NCI-H2081 (cell line): ENCODE data around the gene BSG.

Experiments
- DNase-seq, 2 experiments: peaks; one replicate each; lab custom pipeline; 2025; lab: John Stamatoyannopoulos, UW

BSG gene

DNA sequence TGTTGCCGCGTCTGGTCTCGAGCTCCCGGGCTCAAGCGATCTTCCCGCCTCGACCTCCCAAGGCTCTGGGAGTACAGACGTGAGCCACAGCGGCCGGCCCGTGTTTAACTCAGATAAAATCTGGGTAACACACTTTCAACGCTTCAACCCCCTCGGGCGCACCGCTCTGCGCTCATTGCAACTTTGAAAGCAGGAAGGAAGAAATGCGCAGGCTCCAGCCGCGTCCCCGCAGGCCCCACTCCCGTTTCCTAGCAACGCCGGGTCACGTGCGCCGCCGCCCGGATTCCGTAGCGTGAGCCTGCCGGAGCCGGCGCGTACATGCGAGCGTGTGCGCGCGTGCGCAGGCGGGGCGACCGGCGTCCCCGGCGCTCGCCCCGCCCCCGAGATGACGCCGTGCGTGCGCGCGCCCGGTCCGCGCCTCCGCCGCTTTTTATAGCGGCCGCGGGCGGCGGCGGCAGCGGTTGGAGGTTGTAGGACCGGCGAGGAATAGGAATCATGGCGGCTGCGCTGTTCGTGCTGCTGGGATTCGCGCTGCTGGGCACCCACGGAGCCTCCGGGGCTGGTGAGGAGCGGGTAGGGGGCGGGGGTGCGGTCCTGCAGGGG lies at the start of gene BSG:
Gene BSG, plus strand, starts transcription at position 457 of the 603 bp plus-strand sequence. Its CDS starts 39 bp downstream, at position 496.
- peak; percentile 97 to 98 for DNase-seq

DNA sequence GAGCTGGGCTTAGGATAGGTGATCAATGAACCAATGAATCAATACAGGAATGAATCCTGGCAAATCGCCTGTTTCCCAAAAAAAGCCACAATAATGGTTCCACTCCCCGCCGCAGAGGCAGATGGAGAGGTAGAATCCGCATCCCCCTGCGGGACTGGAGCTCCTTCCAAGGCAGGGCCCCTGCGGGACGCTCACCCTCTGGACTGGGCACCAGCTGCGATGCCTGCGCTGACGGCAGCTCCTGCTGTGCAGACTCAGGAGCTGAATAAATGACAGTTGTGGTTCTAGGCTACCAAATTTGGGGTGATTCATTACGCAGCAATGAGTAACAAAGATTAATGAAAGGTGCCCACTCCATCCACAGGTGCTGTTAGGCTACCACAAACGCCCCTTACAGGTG lies 49.7 kb upstream of the BSG start:
- no peak for DNase-seq

DNA sequence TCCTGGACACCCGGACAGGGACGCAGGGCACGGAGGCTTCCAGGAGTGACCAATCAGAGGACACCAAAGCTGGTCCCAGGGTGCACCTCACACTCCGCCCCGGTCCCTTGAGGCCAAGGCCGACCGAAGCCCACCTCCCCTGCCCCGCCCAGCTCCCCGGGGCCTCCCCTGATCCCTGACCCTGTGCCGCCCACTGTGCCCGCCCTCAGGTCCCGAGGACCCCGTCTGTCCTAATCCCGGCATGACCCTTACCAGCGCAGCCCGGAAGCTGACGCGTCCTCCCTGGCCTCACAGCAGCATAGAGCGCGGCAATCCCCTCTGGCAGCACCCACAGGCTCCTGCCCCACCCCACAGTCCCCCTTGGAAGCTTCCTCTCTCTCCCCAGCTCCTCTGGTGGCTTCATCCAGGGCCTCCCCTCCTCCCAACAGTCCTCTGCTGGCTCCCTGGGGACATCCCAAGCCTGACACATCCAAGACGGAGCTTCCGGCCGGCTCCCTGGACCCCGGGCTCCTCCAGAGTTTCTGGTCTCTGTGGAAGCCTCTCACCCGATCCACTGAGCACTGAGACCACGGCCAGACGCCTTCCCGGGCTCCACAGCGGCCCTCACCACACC lies 48.2 kb upstream of the BSG start:
- no peak for DNase-seq

DNA sequence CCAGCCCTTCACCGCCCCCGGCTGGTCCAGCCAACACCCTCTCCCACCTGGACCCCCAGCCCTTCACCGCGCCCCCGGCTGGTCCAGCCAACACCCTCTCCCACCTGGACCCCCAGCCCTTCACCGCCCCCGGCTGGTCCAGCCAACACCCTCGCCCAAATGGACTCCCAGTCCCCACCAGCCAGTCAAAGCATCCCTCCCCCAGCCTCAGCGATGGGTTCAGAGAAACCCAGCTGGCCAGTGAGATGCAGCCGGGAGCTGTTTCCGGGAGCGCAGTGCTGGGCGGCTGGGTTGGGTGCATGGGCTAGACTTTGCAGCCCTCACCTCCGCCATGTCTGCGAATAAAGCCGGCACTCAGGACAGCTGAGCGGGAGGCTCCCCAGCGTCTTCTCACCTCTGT lies 47.4 kb upstream of the BSG start:
- DNase-seq = no peak

DNA sequence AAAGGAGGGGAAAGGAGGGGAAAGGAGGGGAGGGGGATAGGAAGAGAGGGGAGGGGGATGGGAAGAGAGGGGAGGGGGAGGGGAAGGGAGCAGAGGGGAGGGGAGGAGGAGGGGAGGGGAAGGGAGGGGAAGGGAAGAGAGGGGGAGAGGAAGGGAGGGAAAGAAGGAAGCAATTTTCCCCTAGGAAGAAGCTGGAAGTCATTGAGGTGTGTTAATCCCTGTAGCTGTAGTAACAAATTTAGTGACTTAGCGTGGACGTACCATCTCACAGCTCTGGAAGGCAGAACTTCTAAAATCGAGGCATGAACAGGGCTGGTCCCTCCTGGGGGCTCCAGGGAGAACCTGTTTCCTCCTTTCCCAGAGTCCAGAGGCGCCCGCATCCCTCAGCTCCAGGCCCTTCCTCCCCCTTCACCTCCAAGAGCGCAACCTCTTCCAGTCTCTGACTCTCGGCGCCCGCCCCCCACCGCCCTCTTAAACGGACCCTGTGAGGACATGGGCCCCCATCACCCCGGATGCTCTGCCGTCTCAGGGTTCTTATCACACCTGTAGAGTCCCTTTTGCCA lies 46.5 kb upstream of the BSG start:
- no peak for DNase-seq

DNA sequence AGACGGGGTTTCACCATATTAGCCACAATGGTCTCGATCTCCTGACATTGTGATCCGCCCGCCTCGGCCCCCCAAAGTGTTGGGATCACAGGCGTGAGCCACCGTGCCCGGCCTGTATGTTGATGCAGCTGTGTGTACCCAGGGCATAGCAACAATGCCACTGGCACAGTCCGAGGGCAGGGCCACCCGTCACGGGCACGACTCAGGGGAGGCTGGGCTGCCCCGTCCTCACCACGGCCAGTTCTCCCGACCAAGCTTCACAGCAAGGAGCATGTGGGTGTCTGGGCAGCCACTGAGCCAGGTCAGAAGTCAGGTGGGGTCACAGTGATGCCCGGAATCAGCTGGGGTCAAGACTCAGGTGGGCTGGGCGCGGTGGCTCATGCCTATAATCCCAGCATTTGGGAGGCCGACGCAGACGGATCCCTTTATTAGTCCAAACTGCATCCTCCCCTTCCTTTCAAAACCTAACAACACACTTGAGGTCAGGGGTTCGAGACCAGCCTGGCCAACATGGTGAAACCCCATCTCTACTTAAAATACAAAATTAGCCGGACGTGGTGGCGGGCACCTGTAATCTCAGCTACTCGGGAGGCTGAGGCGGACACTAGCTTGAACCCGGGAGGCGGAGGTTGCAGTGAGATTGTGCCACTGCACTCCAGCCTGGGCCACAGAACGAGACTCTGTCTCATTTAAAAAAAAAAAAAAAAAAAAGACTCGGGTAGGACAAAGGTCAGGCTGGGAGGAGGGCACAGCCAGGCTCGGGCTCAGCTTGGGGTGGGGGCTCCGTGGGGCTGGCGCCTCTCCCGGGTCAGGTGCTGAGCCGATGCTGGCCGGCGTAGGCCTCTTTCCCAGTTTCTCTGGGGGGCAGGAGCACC lies 42.0 kb upstream of the BSG start:
- DNase-seq = no peak

DNA sequence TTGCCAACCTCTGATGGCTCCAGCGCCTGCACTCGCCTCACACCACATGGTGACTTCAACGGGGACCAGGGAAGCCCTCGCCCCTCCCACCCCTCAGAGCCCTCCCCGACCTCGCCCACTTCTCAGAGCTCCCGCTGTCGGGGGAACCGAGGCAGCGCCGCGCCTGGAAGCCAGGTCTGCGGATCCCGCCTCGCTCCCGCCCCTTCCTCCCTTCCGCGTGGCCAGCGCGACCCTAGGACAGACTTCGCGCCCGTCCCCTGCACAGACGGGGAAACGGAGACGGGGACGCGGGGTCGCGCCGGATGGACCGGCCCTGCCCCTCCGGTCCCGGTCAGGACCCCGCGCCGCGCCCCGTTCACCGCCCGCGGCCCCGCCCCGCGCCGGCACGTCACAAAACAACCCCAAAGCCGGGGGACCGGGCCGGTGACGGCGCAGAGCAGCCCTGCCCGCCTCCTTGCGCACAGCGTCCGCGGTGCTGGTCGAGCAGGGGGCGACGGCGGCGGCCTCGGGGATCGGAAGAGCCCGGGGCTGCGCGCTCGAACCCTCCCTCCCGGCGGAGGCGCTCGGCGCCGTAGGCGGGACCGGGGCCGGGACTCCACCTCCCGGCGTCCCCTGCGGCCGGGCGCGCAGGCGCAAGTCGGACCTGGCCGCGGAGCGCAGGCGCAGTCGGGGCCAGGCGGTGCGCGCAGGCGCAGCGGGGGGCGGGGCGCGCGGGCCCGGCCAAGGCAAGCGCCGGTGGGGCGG lies 41.2 kb upstream of the BSG start:
- DNase-seq = peak; percentile 81 to 83

DNA sequence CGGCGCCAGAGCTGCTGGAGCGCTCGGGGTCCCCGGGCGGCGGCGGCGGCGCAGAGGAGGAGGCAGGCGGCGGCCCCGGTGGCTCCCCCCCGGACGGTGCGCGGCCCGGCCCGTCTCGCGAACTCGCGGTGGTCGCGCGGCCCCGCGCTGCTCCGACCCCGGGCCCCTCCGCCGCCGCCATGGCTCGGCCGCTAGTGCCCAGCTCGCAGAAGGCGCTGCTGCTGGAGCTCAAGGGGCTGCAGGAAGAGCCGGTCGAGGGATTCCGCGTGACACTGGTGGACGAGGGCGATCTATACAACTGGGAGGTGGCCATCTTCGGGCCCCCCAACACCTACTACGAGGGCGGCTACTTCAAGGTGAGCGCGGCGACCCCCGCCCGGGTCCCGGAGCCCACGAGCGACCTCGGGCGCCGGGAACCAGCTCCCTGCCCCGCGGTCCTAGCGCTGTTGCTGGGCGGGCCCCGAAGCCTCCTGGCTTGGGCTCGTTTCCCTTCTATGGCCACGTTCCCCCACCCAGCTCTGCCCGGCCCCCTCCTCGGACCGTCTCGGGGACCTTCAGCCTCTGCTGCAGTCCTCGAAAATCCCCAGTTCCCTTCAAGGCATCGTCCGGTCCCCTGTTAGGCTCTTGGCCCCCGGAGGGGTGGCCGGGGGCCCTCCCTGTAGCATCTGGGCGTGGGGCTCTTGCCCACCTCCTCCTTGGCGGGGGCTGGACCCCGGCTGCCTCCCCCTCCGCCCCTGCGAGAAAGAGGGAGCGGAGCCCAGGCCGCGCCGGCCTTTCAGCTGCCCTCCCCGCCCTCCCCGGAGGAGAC lies 40.4 kb upstream of the BSG start, which contains the start of gene CDC34:
Gene CDC34, plus strand, starts transcription at position 8 of the 808 bp plus-strand sequence. Its CDS starts 172 bp downstream, at position 180.
- no peak for DNase-seq

DNA sequence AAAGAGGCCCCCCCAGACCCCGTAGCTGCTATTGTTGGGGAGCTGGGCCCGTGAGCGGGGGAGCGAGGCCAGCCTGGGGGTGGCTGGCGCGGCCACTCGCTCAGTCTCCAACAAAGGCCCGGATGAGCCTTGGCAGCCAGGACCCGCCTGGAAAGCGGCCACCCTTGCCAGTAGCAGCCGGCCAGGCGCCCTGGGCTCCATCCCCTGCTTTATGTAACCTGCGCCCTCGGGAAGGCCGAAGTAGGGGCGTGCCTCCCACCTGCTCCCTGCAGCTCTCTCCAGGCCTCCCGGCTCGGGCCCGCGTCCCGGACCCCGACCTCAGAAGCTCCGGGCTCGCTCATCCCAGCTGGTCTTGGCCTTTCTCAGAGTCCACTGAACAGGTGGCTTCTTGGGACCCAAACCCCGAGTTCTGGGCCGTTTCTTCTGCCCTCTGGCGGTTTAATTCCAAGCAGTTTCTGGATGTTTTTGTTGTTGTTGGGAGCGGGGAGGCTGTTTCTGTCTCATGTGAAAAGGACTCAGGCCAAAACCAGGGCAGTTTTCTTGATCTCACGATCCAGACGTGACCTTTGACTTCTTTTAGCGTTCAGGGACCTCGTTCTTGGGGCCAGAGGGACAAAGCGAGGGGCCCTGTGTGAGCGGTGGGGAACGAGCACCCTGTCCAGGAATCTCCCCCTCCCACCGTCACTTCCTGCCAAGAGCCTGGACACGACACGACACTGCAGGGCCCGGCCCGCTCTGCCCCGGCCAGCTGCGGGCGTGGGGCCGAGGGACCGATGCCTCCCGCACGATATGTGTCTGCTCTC lies 39.6 kb upstream of the BSG start:
- DNase-seq = peak in 1 of 2 experiments; percentile 67

DNA sequence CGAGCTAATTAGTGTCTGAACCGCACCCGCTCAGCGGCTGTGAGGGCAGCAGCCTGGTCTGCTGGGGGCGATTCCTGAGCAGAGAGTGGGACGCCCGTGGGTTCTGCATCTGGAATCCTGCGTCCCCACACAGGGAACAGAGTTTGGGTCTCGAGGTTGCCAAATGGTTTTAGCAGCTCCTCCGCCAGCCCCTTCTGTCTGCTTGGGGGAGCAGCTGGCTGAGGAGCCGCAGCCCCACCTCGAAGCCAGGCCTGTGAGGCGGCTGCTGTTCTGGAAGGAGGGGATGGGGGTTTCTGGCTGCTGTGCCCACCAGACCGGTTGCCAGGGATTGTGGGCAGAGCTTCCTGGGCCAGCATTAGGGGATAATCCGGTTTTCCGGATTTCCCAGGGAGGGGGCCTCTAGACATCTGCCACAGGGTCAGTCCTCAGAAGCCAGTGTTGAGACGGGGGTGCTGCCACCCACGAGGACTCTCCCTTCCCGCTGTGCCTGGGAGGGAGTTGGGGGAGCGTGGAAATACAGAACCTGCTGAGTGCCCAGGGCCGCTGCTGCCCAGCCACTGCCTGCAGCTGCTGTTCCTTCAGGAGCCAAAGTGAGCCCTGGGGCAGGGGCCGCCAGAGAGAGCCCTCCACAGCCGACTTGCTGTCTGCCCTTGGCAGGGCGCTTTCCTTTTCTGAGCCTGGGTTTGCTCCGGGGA lies 38.9 kb upstream of the BSG start:
- no peak for DNase-seq

DNA sequence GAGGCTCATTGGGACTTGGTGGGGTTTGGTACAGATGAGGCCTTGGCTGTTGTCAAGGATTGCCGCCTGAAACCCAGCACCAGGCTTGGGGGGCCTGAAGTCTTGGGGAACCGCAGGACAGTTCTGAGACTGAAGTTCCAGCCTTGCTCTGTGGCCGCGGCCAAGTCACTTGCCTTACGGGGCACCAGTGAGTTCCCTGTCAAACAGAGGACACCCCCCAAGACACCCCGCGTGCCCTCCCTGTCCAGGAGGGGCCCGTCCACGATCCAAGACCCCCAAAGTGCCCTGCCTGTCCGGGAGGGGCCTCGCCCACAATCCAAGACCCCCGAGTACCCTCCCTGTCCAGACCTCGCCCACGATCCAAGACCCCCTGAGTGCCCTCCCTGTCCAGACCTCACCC lies 38.3 kb upstream of the BSG start:
- no peak for DNase-seq

DNA sequence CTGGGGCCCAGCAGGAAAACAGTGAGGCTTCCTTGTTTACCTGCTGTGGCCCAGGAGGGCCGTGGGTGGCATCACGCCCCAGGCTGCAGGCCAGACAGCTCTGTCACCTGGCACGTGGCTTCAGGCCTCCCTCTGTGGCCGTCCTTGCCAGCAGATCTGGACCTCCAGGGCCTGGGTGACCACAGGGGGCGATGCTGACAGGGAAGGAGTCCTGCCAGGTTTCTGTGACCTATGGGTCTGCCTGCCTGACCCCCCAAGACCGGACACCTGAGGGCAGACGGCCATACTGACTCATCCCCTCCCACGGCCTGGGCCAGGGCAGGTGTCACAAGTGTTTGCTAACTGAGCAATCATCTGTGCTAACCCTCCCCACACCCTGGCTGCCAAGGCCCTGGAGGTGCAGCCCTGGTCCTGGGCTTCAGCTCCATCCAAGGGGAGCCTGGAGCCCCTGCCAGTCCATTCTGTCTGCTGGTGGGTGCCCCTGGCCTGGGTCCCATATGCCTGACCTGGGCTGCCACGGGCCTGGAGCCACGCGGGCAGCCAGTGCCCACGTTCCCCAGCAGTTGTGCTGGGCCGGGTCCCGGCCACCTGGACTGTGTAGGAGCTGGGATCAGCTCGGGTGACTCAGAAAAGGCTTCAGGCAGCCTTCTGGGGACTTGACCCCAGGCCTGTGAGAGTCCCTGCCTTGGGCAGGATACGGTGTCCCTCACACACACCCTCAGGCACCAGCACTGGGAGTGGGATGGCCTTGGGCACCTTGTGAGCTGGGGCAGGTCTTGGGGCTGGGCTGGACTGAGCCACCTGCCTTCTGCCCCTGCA lies 37.2 kb upstream of the BSG start:
- DNase-seq = no peak

DNA sequence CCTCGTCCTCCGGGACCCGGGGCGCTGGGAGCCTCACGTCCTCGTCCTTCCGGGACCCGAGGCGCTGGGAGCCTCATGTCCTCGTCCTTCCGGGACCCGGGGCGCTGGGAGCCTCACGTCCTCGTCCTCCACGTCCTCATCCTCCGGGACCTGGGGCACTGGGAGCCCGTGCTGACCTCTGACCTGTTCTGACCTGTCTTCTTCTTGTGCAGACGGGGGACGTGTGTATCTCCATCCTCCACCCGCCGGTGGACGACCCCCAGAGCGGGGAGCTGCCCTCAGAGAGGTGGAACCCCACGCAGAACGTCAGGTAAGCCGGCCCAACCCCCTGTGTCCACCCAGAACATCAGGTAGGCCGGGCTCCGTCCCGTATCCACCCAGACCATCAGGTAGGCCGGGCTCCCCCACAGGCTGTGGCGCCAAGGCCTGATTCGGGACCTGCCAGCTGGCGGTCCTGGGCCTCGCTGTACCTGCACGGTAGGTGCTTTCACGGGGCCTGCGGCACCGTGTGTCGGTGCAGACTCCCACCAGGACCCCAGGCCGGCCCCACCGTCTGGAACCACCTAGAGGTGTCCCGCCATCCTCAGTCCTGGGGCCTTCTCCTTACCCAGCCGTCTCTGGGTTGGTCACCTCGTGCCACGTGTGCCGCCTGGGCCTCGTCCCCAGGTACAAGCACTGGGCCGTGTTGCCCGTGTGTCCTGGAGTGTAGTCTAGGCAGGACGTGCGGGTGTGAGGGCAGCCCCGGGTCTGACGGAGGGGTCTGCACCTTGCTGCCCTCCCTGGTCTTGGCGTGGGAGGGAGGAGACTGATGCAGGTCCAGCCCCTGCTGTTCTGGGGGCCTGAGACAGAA lies 36.1 kb upstream of the BSG start:
- DNase-seq = no peak

DNA sequence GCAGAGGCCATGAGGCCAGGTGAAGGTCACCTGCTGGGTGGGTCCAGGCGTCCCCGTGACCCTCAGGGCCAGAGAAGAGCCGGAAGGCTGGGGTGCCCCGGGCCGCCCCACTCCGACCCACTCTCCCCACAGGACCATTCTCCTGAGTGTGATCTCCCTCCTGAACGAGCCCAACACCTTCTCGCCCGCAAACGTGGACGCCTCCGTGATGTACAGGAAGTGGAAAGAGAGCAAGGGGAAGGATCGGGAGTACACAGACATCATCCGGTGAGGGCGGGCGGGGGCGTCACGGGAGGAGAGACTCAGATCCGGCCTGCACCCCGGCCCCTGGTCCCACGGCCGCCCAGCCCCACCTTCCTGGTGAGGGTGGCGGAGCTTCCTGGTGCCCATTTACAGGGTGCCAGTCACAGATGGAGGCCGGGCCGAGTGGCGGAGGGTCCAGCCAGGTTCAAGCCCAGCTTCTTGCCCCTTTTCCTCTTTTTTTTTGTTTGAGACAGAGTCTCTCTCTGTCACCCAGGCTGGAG lies 35.5 kb upstream of the BSG start:
- no peak for DNase-seq

DNA sequence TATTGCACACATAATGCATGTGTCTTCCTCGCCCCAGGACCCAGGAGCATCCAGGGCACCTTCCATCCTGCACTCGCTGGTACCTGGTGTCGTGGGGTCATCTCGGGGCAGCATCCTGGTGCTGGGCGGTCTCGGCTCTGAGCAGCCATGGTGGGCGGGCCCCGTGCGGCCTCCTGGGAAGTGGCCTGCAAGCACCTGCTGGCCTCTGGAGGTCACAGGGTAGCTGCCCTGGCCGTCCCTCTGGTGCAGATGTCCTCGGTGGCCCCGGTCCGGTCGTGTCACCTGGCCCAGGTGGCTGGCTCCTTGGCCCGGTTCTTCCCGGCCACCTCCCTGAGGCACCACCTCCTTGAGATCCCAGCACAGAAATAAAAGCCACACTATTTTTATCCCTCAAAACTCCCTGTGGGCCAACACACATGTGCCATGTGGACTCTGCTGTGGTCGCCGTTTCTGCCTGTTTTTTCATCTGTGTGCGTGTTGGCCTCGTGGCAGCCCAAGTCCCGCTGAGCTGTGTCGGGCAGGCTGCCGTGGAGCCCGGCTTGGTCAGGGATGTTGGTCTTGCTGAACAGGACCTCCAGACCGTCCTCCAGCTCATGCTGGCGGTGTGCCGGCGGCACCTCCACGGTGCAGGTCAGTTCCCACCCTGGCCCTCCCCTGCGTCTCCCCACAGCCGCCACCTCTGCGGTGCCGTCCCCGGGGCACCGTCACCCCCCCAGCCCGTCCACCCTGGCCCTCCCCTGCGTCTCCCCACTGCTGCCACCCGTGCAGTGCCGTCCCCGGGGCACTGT lies 33.6 kb upstream of the BSG start:
- no peak for DNase-seq

DNA sequence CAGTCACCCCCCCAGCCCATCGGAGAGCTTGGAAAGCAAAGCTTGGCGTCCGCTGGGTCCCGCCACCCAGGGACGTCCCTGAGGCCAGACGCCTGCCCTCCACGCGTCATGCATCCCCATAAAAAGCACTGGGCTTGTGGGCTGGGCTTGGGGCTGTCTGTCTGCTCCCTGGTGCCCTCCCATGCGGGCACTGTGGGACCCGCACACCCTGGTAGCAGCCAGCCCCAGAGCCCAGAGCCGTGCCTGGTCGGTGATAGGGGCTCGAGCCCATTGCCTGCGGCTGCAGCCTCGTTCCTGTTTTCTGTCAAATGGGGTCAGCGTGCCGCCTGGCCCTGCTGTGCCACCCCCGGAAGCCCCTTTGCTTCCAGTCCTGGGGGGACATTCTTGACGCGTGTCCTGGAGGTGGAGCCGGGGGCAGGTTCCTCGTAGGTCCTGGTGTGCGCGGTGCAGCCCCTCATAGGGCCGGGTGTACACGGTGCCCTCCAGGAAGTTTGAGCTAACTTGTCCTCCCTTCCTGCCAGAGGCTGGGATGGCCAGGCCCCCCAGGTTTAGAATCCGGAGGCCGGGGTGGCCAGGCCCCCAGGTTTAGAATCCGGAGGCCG lies 32.9 kb upstream of the BSG start:
- no peak for DNase-seq
